Stimulated activated CD4-positive, alpha-beta T cell treated with anti-CD3 and anti-CD28 coated beads, TNF-alpha, amount 100 ng/mL, for 48 hours (primary cell): ENCODE results near the gene CALML5.

ENCODE experiments used
- DNase-seq, 3 donors: peaks; one replicate each; pipeline ENCODE4 v3.0.0-alpha.2; 2020; ENCODE audit warnings: low read depth in 3 of 3

Gene CALML5

DNA sequence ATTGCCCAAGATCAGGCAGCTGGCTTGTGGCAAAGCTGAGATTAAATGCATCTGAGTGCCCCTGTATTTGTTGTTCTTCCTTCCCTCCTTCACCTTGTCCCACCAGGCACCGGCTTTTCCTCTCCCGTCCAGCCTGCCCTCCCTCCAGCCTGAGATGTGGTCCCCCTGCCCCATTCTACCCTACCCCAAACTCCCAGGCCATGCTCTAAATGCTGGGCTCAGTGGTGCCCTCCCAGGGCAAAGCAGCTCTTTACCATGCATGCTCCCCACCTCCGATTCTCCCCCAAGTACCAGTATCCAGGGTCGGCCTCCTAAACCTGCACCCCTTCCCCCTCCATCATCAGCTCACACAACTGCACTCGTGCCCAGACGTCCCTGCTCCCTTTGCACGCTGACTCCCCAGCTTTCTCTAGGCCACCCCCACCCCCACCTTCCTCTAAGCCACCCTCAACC lies 36.5 kb downstream of the CALML5 start:
- no peak for DNase-seq

DNA sequence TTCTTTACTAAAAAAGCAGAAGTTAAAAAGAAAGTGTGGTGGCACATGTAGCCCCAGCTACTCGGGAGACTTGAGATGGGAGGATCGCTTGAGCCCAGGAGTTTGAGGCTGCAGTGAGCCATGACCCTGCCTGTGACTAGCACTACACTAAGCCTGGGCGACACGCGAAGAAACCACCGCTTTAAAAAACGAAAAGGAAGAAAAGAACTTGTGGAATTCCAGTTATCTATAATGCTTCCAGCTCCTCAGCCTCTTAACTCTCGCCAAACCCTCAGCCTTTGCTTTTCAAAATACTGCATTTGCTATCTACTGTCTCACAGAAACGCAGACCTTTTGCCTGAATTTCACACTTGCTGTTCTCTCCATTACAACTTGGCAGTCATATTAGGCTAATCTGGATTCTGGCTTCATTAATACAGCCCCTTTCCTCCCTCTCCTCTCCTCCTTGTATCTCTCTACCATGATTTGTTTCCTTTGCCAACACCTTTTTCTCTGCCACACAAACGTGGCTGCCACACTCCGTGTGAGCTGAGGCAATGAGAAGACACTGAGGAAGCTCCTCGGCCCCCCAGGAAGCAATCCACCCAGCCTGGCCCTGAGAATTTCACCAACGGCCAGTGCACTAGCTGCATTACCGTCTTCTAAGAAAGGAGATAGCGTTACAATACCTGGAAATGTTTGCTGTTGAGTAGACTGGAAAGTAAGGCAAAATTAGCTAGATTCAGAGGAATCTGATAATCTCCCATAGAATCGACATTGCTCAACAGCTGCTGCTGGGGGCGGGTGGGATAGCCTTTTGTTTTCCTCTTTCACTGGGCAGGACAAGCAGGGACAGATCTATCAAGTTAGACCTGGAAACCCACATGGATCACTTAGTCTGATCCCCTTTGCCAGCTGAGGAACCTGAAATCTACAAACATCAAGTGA lies 37.2 kb downstream of the CALML5 start:
- no peak for DNase-seq

DNA sequence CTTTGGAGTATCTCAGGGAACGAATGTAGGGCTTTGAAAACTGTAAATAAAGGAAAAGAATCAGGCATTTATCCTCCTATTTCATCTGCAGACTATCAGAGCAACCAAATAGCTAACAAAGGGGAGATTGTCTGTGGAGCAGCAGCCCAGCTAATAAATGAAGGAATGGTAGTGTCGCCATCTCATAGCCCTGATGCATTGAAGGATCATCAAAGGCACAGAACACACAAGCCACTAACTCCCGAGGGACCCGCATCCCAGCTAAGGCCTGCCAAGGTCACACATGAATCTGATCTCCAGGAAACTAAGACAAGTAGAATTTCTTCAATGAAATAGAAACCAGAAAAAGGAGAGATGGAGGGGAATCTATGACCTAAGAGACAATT lies 38.2 kb downstream of the CALML5 start:
- no peak for DNase-seq

DNA sequence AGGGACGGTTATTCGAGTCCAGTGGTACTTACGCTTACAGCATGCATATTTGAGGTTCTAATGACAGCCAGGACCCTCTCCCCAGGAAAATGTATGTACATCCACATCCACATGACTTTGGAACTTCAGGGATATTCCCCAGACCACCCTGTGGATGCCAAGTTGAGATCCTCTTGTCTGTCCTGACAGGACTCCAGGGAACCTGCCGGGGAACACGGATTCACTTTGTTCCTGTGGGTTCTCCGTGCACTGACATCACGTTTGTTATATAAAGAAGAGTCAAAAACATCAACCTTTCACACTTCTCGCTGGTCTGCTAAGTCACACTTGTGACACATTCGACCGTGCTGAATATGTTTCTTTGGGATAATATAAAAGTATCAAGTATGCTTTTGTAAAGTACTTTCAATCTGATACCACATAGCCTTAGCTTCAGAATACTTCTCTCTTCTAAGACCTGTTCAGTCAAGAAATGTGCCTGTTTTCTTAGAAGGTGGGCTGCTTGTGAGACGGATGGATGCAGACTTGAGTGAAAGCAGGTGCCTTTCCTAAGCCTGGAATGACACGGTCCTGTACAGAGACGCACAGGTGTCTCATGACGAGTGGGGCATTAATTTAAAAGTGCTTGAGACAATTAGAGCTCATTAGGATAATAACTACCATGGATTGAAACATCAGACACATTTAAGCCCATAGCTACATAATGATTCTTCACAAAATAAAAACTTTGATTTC lies 38.7 kb downstream of the CALML5 start:
- DNase-seq = no peak

DNA sequence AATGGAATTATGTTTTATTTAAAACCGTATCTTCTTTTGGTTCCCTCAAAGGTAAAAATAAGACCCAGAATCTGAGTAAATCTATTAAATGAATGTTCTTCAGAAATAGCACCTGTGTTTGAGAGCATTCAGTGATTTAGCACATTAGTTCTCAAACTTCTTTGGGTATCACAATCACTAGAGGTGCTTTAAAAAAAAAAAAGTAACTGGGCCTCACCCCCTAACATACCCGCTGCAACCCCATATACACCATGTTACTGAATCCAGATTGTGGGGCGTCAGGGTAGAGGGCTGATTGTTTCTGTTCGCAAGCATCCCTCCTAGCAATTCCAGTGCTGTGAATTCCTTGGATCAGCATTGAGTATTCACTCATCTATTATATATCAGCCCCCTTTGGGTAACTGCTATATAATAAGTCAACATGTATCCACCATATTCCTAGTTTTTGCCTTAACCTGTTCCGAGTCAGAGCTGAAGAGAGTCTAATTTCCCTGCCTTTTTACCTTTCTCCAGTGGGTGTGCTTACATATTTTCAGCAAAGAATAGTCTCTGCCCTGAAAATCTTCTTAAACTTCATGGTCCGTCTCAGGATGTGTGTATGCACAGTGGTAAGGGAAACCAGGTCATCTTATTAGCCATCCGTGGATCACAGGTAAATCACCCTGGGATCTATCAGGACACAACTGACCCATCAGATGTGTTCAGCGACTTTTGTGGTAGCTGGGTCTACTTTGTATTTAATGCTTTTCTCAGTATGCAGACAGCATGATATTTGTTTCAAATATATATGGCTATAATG lies 40.2 kb downstream of the CALML5 start:
- no peak for DNase-seq

DNA sequence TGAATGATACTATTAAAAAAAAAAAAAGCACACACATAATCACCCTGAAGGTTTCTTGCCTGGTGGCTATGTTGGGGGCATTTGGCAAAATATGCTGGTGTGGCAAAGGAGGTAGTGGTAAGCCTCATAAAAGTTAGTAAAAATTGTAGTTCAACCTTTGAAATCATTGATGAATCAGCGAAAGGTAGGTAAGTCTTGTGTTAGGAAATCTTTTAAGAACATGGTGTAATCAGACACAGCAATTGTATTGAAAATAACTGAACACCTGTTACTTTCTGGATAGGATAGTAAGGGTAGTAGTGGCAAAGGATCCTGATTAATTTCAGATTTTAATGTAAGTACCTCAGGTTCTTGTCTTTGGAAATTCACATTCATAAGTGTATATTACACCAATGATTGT lies 40.9 kb downstream of the CALML5 start:
- DNase-seq = no peak

DNA sequence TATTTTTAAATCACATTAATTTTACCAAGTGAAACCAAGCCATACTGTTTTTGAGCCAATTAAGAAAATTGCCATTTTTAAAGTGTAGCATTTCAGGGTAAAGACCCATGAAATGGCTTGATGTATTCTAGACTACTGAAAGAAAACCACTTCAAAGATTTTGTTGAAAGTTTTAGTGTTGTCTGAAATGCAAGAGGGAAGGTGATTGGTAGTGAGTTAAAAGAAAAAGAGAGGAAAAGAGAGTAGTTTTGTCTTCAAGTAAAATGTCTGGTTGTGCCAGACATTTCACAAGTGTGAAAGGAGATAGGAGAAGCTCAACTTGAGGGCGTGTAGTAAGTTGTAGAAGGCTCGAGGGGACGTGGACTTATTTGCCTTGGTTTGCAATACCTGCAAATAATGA lies 41.6 kb downstream of the CALML5 start:
- no peak for DNase-seq

DNA sequence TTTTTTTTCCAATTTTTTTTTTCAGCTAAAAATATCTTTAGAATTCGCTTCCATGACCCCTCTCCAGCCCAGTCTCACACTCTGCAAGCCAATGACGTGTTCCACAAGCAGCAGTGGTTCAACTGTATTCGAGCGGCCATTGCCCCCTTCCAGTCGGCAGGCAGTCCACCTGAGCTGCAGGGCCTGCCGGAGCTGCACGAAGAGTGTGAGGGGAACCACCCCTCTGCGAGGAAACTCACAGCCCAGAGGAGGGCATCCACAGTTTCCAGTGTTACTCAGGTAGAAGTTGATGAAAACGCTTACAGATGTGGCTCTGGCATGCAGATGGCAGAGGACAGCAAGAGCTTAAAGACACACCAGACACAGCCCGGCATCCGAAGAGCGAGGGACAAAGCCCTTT lies 42.8 kb downstream of the CALML5 start:
- no peak for DNase-seq

DNA sequence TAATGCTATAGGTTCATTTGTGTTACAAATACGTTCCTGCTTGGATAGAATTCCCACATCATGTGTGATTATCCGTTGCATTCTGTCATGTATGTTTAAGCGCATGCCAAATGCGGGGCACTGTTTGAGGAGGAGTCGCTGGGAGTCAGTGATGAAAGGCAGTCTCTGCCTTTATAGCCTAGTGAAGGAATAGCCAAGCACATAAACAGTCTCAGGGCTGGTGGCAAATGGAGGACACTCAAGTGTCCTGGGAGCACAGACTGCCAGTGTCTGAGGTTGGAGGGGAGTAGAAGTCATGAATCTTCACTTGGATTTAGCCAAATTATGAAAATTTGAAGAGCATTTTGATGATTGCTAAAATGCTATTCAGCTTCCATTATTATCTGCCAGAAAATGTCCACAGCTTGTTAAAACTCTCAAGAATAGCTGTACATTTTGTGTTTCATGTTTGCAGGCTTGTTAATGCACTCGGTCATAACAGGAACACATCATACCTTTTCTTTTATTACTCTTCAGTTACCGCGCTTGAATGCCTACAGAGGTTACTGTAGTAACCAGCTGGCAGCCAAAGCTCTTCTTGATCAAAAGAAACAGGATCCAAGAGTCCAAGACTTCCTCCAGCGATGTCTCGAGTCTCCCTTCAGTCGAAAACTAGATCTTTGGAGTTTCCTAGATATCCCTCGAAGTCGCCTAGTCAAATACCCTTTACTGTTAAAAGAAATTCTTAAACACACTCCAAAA lies 45.5 kb downstream of the CALML5 start:
- no peak for DNase-seq

DNA sequence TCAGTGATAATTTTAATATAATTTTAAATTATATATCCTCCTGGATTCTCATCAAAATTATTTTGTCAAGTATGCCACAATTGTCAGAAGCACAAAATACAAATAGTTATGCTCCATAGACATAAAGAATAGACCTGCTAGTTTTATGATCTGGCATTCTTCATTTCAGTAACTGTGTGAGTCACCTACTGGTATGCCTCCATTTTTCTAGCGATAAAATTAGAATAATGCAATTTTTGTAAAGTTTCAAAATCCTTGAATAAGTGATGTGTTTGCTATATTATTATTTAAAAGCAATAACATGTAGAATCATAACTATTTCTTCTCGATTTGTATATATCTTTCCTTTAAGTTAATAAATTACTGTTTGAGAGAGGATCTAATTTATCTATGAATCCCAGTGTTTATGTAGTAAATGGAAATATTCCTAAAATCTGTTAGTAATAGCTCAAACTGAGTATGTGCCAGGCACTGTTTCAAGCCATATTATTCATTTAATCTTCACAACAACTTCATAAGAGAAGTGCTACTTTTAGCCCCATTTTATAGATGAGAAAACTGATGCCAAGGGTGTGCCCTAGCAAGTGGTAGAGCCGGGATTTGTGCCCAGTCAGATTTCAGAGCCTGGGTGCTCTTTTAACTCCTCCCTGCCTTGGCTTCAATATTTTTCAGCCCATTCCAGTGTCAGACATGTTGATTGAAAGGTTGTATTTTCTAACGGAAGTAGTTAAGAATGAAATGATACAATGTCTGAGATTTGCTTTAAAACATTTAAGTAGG lies 48.6 kb downstream of the CALML5 start:
- DNase-seq = no peak

DNA sequence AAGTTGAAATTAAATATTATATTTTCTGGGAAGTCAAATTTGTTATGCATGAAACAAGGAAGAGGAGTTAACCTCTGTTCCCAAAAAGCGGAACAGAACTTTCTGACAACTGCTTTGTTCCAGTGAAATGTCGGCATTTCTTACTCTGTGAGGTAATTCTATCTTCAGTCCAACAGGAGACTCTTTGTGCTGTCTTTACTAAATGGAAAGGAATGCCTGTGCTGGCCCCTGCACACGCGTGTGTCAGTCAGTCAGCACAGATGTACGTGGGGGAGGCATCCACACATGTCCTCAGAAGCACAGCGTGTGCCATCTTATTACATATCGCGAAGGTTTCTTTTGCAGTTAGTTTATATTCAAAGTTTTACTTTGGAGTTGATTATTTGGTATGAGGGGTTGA lies 49.5 kb downstream of the CALML5 start:
- DNase-seq = no peak

DNA sequence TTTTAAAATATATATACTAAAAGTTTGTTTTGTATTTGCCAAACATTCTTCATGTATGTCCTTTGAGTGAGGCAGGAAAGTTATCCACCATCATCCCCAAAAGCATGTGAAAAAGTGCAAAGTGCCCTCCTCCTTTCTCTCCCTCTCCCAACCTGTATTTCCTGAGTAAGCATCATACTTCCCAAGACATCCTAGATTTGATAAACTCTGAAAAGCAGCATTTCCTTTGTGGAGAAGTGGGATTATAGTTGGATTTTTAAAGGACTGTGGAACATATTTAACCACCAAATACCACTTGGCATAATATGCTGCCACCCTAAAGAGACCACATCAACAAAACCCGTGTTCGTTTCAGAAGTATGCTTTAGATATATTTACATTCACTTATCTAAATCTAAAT lies 50.1 kb downstream of the CALML5 start:
- no peak for DNase-seq
